ENCODE data around the gene KRT15.

KRT15 gene

GRCh38 chr17:41504246-41504977 is 14.3 kb downstream of the KRT15 start:
- DNase-seq = no peak

- DNase-seq = no peak
Observed at GRCh38 chr17:41503202-41503601, 15.5 kb downstream of the KRT15 start.

GRCh38 chr17:41500131-41500911 is 18.4 kb downstream of the KRT15 start:
- no peak for DNase-seq

GRCh38 chr17:41499714-41500113 is 19.0 kb downstream of the KRT15 start:
- no peak for DNase-seq

GRCh38 chr17:41498276-41498675 is 20.4 kb downstream of the KRT15 start:
- no peak for DNase-seq

GRCh38 chr17:41496803-41497484 is 21.7 kb downstream of the KRT15 start:
- DNase-seq = peak; percentile 71

- no peak for DNase-seq
Observed at GRCh38 chr17:41494524-41494923, 24.2 kb downstream of the KRT15 start.

GRCh38 chr17:41492771-41493170 is 25.9 kb downstream of the KRT15 start:
- no peak for DNase-seq

- DNase-seq = no peak
Observed at GRCh38 chr17:41492351-41492750, 26.3 kb downstream of the KRT15 start.

- no peak for DNase-seq
Observed at GRCh38 chr17:41491476-41491875, 27.2 kb downstream of the KRT15 start.

- no peak for DNase-seq
Observed at GRCh38 chr17:41490000-41490990, 28.4 kb downstream of the KRT15 start.

GRCh38 chr17:41489531-41489930 is 29.2 kb downstream of the KRT15 start, which contains the start of gene KRT36:
KRT36 (minus strand) TSS chr17:41489910; CDS start chr17:41489864, 46 bp downstream.
- DNase-seq = no peak

- DNase-seq = no peak
Observed at GRCh38 chr17:41486809-41487530, 31.7 kb downstream of the KRT15 start.

GRCh38 chr17:41486316-41486715 is 32.4 kb downstream of the KRT15 start:
- no peak for DNase-seq

GRCh38 chr17:41484920-41485904 is 33.5 kb downstream of the KRT15 start:
- no peak for DNase-seq

GRCh38 chr17:41483991-41484826 is 34.5 kb downstream of the KRT15 start:
- no peak for DNase-seq

- no peak for DNase-seq
Observed at GRCh38 chr17:41483531-41483930, 35.2 kb downstream of the KRT15 start.

- no peak for DNase-seq
Observed at GRCh38 chr17:41481036-41481435, 37.7 kb downstream of the KRT15 start, which contains the start of gene KRT35. KRT35 (minus strand) TSS chr17:41481151; CDS start chr17:41481097, 54 bp downstream.

GRCh38 chr17:41480581-41480980 is 38.1 kb downstream of the KRT15 start:
- DNase-seq = no peak

All from CD4-positive, alpha-beta T cell treated with Interleukin-21 for 1 hour (primary cell).